Type B pancreatic cell (in vitro differentiated cells): ENCODE results near the gene ANKLE1. TPM values are rescaled to one million over a fixed set of nuclear protein-coding genes. Genes with fewer than 3 reads are reported as not detected.
A peak's percentile ranks its signal among the peaks of the same experiment; 100 is the strongest.

Source experiments
- DNase-seq: peaks from one replicate; pipeline ENCODE4 v3.0.0; 2021; ENCODE audit warnings: mixed read lengths; ENCODE audit not compliant: unreplicated experiment; ENCODE audit errors: extremely low spot score
- H3K27ac Mint-ChIP-seq: 2 replicates; pipeline ENCODE4 v1.8.0; 2021; ENCODE audit warnings: mild to moderate bottlenecking, mixed read lengths
- H3K27me3 Mint-ChIP-seq: 2 replicates; pipeline ENCODE4 v1.8.0; 2021; ENCODE audit warnings: mixed read lengths
- H3K36me3 Mint-ChIP-seq: 2 replicates; pipeline ENCODE4 v1.8.0; 2021; ENCODE audit warnings: mixed read lengths
- H3K4me1 Mint-ChIP-seq: one replicate; pipeline ENCODE4 v1.8.0; 2021; ENCODE audit warnings: mixed read lengths; ENCODE audit not compliant: unreplicated experiment
- H3K4me3 Mint-ChIP-seq: 2 replicates; pipeline ENCODE4 v1.8.0; 2021; ENCODE audit warnings: mild to moderate bottlenecking, mixed read lengths
- H3K9me3 Mint-ChIP-seq: 2 replicates; pipeline ENCODE4 v1.8.0; 2021; ENCODE audit warnings: mixed read lengths
- total RNA-seq: library from RNA; stranded (reverse); gene quantifications from 2 replicates; pipeline ENCODE4 v1.2.1, GENCODE V29; 2021; ENCODE audit warnings: low replicate concordance
- TF ChIP-seq, protein P1 (sequence below): fragments of 200-600 bp; sonication (generic); conservative IDR thresholded peaks from 2 replicates; pipeline ENCODE4 v1.5.0; 2021; ENCODE audit warnings: antibody characterized with exemption, mild to moderate bottlenecking

Gene ANKLE1
- total RNA-seq, 1 donor from 2014 or later, result 5.9 TPM

DNA sequence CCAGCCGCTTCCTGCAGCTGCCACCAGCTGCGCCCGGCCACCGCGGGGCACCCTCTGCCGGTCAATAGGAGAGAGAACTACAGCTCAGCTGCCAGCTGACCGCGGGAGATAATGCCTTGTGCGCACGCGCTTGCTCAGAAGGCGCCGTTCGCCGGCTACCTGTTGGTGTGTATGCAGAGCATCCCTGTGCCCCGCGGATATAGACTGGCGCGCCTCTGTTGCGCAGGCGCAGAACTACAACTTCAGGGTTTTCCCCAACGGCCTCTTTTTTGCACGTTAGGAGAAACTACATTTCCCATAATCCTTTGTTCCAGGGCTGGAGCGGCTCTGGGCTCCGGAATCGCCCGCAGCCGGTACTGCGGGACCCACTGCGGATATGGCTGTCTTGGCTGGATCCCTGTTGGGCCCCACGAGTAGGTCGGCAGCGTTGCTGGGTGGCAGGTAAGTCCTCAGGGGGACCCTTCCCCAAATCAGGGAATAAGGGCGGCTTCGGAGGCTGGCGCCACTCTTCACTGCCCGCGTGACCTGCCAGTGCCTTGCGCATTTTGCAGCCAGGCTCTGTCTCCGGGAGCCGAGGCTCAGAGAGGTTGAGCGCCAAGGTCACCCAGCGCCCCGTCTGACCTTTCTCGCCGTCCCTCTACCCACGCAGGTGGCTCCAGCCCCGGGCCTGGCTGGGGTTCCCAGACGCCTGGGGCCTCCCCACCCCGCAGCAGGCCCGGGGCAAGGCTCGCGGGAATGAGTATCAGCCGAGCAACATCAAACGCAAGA is 24.0 kb downstream of the ANKLE1 start, which contains the start of gene MRPL34:
TSS of gene MRPL34 (plus strand) at position 356 of the 768 bp plus-strand sequence. CDS start at position 377, 21 bp downstream.
- Mint-ChIP-seq H3K27ac (peak within 1 kb of the TSS; percentile 89), H3K4me3 (peak within 1 kb of the TSS; percentile 92), H3K9me3 (no peaks in the 10 kb centered on the region), H3K36me3 (peaks cover 4% of the 10 kb centered on the region), H3K27me3 (no peaks in the 10 kb centered on the region), H3K4me1 (peaks cover 30% of the 10 kb centered on the region)
- peak; percentile 98 for DNase-seq
- TF ChIP-seq, protein P1, sequence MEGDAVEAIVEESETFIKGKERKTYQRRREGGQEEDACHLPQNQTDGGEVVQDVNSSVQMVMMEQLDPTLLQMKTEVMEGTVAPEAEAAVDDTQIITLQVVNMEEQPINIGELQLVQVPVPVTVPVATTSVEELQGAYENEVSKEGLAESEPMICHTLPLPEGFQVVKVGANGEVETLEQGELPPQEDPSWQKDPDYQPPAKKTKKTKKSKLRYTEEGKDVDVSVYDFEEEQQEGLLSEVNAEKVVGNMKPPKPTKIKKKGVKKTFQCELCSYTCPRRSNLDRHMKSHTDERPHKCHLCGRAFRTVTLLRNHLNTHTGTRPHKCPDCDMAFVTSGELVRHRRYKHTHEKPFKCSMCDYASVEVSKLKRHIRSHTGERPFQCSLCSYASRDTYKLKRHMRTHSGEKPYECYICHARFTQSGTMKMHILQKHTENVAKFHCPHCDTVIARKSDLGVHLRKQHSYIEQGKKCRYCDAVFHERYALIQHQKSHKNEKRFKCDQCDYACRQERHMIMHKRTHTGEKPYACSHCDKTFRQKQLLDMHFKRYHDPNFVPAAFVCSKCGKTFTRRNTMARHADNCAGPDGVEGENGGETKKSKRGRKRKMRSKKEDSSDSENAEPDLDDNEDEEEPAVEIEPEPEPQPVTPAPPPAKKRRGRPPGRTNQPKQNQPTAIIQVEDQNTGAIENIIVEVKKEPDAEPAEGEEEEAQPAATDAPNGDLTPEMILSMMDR, result peak; percentile 83

DNA sequence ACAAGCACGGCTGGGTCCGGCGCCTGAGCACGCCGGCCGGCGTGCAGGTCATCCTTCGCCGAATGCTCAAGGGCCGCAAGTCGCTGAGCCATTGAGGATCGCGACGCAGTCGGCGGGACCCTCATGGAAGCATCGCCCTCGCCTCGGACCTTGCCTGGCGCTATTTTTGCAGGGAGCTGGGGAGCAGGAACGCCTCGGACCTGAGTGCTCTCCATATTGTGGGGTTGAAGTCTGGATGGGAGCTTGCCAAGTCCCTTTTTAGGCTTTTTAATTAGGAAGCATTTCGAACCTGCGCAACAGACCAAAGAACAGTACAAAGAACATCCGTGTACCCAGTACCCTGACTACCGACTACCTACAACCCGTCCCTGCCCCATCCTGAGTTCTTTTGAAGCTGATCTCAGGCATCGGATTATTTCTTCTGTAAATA is 24.6 kb downstream of the ANKLE1 start:
- Mint-ChIP-seq H3K4me1 (peaks cover 33% of the 10 kb centered on the region), H3K9me3 (no peaks in the 10 kb centered on the region), H3K27me3 (no peaks in the 10 kb centered on the region), H3K27ac (peak overlapping the region; percentile 72), H3K4me3 (peak overlapping the region; percentile 92), H3K36me3 (peaks cover 4% of the 10 kb centered on the region)
- TF ChIP-seq, protein P1, result no peak
- DNase-seq, result peak; percentile 70

DNA sequence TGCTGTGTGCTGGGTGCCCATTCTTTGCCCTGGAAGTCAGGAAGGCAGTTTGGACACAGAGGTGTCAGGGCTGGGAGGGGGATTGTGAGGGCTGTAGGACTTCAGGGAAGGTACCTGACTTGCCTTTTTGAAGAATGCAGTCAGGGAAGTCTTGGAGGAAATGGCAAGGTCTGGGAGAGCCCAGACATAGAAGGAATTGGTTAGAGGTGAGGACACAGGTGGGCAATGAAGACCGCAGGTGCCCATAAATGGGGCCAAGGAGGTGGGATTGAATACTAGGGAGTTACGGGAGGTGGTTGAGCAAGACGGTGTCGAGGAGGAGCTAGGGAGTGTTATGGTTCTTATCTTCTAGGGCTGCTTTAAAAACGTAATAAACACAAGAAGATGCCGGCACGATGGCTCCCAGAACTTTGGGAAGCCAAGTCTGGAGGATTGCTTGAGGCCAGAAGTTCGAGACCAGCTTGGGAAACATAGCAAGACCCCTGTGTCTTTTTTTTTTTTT is 26.2 kb downstream of the ANKLE1 start:
- no peaks in the 10 kb centered on the region for H3K9me3 Mint-ChIP-seq
- TF ChIP-seq, protein P1, result no peak
- H3K36me3 Mint-ChIP-seq, result peaks cover 7% of the 10 kb centered on the region
- peaks cover 28% of the 10 kb centered on the region for H3K4me1 Mint-ChIP-seq
- no peak for DNase-seq
- no peaks in the 10 kb centered on the region for H3K27me3 Mint-ChIP-seq
- peak overlapping the region; percentile 95 for H3K27ac Mint-ChIP-seq
- peak overlapping the region; percentile 92 for H3K4me3 Mint-ChIP-seq

DNA sequence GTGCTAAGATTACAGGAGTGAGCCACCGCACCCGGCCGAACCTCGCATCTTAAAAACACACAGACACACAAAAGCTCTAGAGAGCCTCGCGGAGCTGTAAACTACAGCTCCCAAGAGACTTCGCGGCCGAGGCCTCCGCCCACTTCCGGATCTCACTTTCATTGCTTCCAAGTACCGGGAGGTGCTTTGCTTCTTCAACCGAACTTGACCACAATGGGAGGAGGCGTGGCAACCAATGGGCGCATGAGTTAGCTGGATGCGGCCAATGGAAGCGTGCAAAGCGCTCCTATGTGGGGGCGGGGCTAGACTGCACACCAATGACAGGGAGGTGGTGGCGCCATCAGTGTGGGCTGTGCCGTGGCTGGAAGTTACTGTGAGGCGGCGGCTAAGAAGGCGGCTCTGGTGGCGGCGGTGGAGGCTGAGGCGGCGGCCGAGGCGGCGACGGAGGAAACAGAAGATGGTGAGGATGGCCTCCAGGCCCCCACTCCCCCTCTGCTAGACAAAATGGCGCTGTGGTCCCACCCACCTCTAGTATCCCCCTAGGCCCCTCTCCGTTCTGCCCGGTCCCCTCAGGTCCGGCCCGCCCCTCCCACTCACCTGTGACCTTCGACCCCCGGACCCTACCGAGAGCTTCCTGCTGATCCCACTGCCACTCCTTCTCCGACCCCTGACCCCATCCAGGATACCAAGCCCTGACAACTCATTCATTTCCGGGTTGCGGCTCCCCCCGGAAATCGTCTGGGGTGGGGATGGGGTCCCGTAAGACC is 27.7 kb downstream of the ANKLE1 start, which contains the start of gene DDA1:
TSS of gene DDA1 (plus strand) at position 366 of the 767 bp plus-strand sequence. CDS start at position 458, 92 bp downstream.
- H3K36me3 Mint-ChIP-seq, result peaks cover 7% of the 10 kb centered on the region
- no peaks in the 10 kb centered on the region for H3K9me3 Mint-ChIP-seq
- TF ChIP-seq, protein P1, result no peak
- peaks cover 28% of the 10 kb centered on the region for H3K4me1 Mint-ChIP-seq
- peak within 1 kb of the TSS; percentile 99 for H3K4me3 Mint-ChIP-seq
- no peaks in the 10 kb centered on the region for H3K27me3 Mint-ChIP-seq
- peak within 1 kb of the TSS; percentile 96 for H3K27ac Mint-ChIP-seq
- DNase-seq, result peak; percentile 97

DNA sequence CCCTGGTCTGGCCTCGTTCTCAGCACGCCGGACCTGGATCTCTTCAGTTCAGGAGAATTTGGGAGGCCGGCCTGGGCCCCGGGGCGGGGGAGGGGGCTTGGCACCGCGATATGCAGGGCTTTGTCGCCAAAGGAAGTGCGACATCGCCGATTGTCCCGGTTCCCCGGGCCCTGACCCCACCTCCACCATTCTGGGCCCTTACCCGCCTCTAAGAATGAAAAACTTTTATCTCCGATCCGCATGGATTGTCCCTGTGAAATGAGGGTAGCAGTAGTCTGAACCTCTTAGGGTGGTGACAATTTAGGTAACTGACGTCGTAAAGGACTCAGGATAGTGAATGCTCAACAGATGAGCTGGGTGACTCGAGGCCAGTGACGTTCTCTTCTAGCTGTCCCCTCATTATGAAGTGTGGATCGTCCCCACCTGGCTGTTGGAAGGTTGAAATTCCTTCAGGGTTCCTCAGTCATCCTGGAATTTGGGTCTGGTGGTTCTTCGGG is 28.3 kb downstream of the ANKLE1 start:
- no peak for DNase-seq
- Mint-ChIP-seq H3K4me1 (peaks cover 24% of the 10 kb centered on the region), H3K9me3 (no peaks in the 10 kb centered on the region), H3K27ac (peak overlapping the region; percentile 96), H3K4me3 (peak overlapping the region; percentile 99), H3K36me3 (peaks cover 7% of the 10 kb centered on the region), H3K27me3 (no peaks in the 10 kb centered on the region)
- TF ChIP-seq, protein P1, result no peak
